ENCODE results near the gene FRMD5. TPM values are rescaled to one million over a fixed set of nuclear protein-coding genes. Genes with fewer than 3 reads are reported as not detected.

The FRMD5 gene
- total and polyA plus RNA-seq, 2 donors, result 0.09 to 0.11 TPM

- Histone ChIP-seq H3K27ac (ENCODE audit: low read depth in 1 of 2, low read length in 1 of 2) (no peak overlapping the region), H3K4me3 (ENCODE audit: low read length in 2 of 2) (no peak overlapping the region), H3K4me1 (ENCODE audit: control insufficient read depth in 2 of 2, insufficient read depth in 2 of 2, low read length in 2 of 2) (no peaks in the 10 kb centered on the region), H3K36me3 (ENCODE audit: control insufficient read depth in 2 of 2, insufficient read depth in 2 of 2, low read length in 1 of 2) (no peaks in the 10 kb centered on the region), H3K9me3 (ENCODE audit: control insufficient read depth in 2 of 2, insufficient read depth in 1 of 2, low read length in 1 of 2) (no peaks in the 10 kb centered on the region), H3K27me3 (ENCODE audit: control insufficient read depth in 2 of 2, insufficient read depth in 1 of 2, low read length in 1 of 2) (no peaks in the 10 kb centered on the region)
- DNase-seq (ENCODE audit: low read depth in 6 of 9, low spot score in 9 of 9), result no peak
- 93% methylated on average over 5 of the region's 5 CpGs for WGBS
These were observed 65.2 kb downstream of the FRMD5 start for GRCh38 chr15:44129911-44130310.

GRCh38 chr15:44128443-44128842 lies 66.6 kb downstream of the FRMD5 start:
- H3K36me3 ChIP-seq (ENCODE audit: control insufficient read depth in 2 of 2, insufficient read depth in 2 of 2, low read length in 1 of 2), result no peaks in the 10 kb centered on the region
- no peak overlapping the region for H3K27ac ChIP-seq (ENCODE audit: low read depth in 1 of 2, low read length in 1 of 2)
- no peak for DNase-seq (ENCODE audit: low read depth in 6 of 9, low spot score in 9 of 9)
- no peaks in the 10 kb centered on the region for H3K27me3 ChIP-seq (ENCODE audit: control insufficient read depth in 2 of 2, insufficient read depth in 1 of 2, low read length in 1 of 2)
- H3K4me1 ChIP-seq (ENCODE audit: control insufficient read depth in 2 of 2, insufficient read depth in 2 of 2, low read length in 2 of 2), result no peaks in the 10 kb centered on the region
- no peak overlapping the region for H3K4me3 ChIP-seq (ENCODE audit: low read length in 2 of 2)
- no peaks in the 10 kb centered on the region for H3K9me3 ChIP-seq (ENCODE audit: control insufficient read depth in 2 of 2, insufficient read depth in 1 of 2, low read length in 1 of 2)

GRCh38 chr15:44125879-44126278 lies 69.2 kb downstream of the FRMD5 start:
- DNase-seq (ENCODE audit: low read depth in 6 of 9, low spot score in 9 of 9), result no peak
- Histone ChIP-seq H3K9me3 (ENCODE audit: control insufficient read depth in 2 of 2, insufficient read depth in 1 of 2, low read length in 1 of 2) (no peaks in the 10 kb centered on the region), H3K27me3 (ENCODE audit: control insufficient read depth in 2 of 2, insufficient read depth in 1 of 2, low read length in 1 of 2) (no peaks in the 10 kb centered on the region), H3K27ac (ENCODE audit: low read depth in 1 of 2, low read length in 1 of 2) (no peak overlapping the region), H3K36me3 (ENCODE audit: control insufficient read depth in 2 of 2, insufficient read depth in 2 of 2, low read length in 1 of 2) (no peaks in the 10 kb centered on the region), H3K4me1 (ENCODE audit: control insufficient read depth in 2 of 2, insufficient read depth in 2 of 2, low read length in 2 of 2) (no peaks in the 10 kb centered on the region), H3K4me3 (ENCODE audit: low read length in 2 of 2) (no peak overlapping the region)
- WGBS, result 100% methylated on average over 2 of the region's 2 CpGs

- Histone ChIP-seq H3K4me1 (ENCODE audit: control insufficient read depth in 2 of 2, insufficient read depth in 2 of 2, low read length in 2 of 2) (no peaks in the 10 kb centered on the region), H3K4me3 (ENCODE audit: low read length in 2 of 2) (no peak overlapping the region), H3K9me3 (ENCODE audit: control insufficient read depth in 2 of 2, insufficient read depth in 1 of 2, low read length in 1 of 2) (no peaks in the 10 kb centered on the region), H3K27me3 (ENCODE audit: control insufficient read depth in 2 of 2, insufficient read depth in 1 of 2, low read length in 1 of 2) (peaks cover 0 to 3% of the 10 kb centered on the region in 2 donors), H3K27ac (ENCODE audit: low read depth in 1 of 2, low read length in 1 of 2) (no peak overlapping the region), H3K36me3 (ENCODE audit: control insufficient read depth in 2 of 2, insufficient read depth in 2 of 2, low read length in 1 of 2) (no peaks in the 10 kb centered on the region)
- no peak for DNase-seq (ENCODE audit: low read depth in 6 of 9, low spot score in 9 of 9)
These were observed 92.3 kb downstream of the FRMD5 start for GRCh38 chr15:44102675-44103254.

GRCh38 chr15:44101944-44102343 lies 93.1 kb downstream of the FRMD5 start:
- Histone ChIP-seq H3K4me1 (ENCODE audit: control insufficient read depth in 2 of 2, insufficient read depth in 2 of 2, low read length in 2 of 2) (no peaks in the 10 kb centered on the region), H3K9me3 (ENCODE audit: control insufficient read depth in 2 of 2, insufficient read depth in 1 of 2, low read length in 1 of 2) (no peaks in the 10 kb centered on the region), H3K4me3 (ENCODE audit: low read length in 2 of 2) (no peak overlapping the region), H3K36me3 (ENCODE audit: control insufficient read depth in 2 of 2, insufficient read depth in 2 of 2, low read length in 1 of 2) (no peaks in the 10 kb centered on the region), H3K27ac (ENCODE audit: low read depth in 1 of 2, low read length in 1 of 2) (no peak overlapping the region), H3K27me3 (ENCODE audit: control insufficient read depth in 2 of 2, insufficient read depth in 1 of 2, low read length in 1 of 2) (peaks cover 0 to 3% of the 10 kb centered on the region in 2 donors)
- DNase-seq (ENCODE audit: low read depth in 6 of 9, low spot score in 9 of 9), result no peak
- 94% methylated on average over 1 of the region's 1 CpG for WGBS

GRCh38 chr15:44101286-44101685 lies 93.8 kb downstream of the FRMD5 start:
- no peak overlapping the region for H3K27ac ChIP-seq (ENCODE audit: low read depth in 1 of 2, low read length in 1 of 2)
- DNase-seq (ENCODE audit: low read depth in 6 of 9, low spot score in 9 of 9), result no peak
- H3K4me3 ChIP-seq (ENCODE audit: low read length in 2 of 2), result no peak overlapping the region
- H3K4me1 ChIP-seq (ENCODE audit: control insufficient read depth in 2 of 2, insufficient read depth in 2 of 2, low read length in 2 of 2), result no peaks in the 10 kb centered on the region
- H3K27me3 ChIP-seq (ENCODE audit: control insufficient read depth in 2 of 2, insufficient read depth in 1 of 2, low read length in 1 of 2), result peaks cover 0 to 1% of the 10 kb centered on the region in 2 donors
- no peaks in the 10 kb centered on the region for H3K36me3 ChIP-seq (ENCODE audit: control insufficient read depth in 2 of 2, insufficient read depth in 2 of 2, low read length in 1 of 2)
- H3K9me3 ChIP-seq (ENCODE audit: control insufficient read depth in 2 of 2, insufficient read depth in 1 of 2, low read length in 1 of 2), result no peaks in the 10 kb centered on the region

GRCh38 chr15:44099671-44100070 lies 95.4 kb downstream of the FRMD5 start:
- Histone ChIP-seq H3K4me1 (ENCODE audit: control insufficient read depth in 2 of 2, insufficient read depth in 2 of 2, low read length in 2 of 2) (no peaks in the 10 kb centered on the region), H3K36me3 (ENCODE audit: control insufficient read depth in 2 of 2, insufficient read depth in 2 of 2, low read length in 1 of 2) (no peaks in the 10 kb centered on the region), H3K9me3 (ENCODE audit: control insufficient read depth in 2 of 2, insufficient read depth in 1 of 2, low read length in 1 of 2) (no peaks in the 10 kb centered on the region), H3K27ac (ENCODE audit: low read depth in 1 of 2, low read length in 1 of 2) (no peak overlapping the region), H3K4me3 (ENCODE audit: low read length in 2 of 2) (no peak overlapping the region), H3K27me3 (ENCODE audit: control insufficient read depth in 2 of 2, insufficient read depth in 1 of 2, low read length in 1 of 2) (no peaks in the 10 kb centered on the region)
- no peak for DNase-seq (ENCODE audit: low read depth in 6 of 9, low spot score in 9 of 9)
- WGBS, result 100% methylated on average over 1 of the region's 1 CpG

GRCh38 chr15:44097552-44097951 lies 97.5 kb downstream of the FRMD5 start:
- 64% methylated on average over 3 of the region's 3 CpGs for WGBS
- Histone ChIP-seq H3K27ac (ENCODE audit: low read depth in 1 of 2, low read length in 1 of 2) (no peak overlapping the region), H3K27me3 (ENCODE audit: control insufficient read depth in 2 of 2, insufficient read depth in 1 of 2, low read length in 1 of 2) (no peaks in the 10 kb centered on the region), H3K9me3 (ENCODE audit: control insufficient read depth in 2 of 2, insufficient read depth in 1 of 2, low read length in 1 of 2) (no peaks in the 10 kb centered on the region), H3K4me3 (ENCODE audit: low read length in 2 of 2) (no peak overlapping the region), H3K4me1 (ENCODE audit: control insufficient read depth in 2 of 2, insufficient read depth in 2 of 2, low read length in 2 of 2) (no peaks in the 10 kb centered on the region), H3K36me3 (ENCODE audit: control insufficient read depth in 2 of 2, insufficient read depth in 2 of 2, low read length in 1 of 2) (no peaks in the 10 kb centered on the region)
- no peak for DNase-seq (ENCODE audit: low read depth in 6 of 9, low spot score in 9 of 9)

- no peaks in the 10 kb centered on the region for H3K9me3 ChIP-seq (ENCODE audit: control insufficient read depth in 2 of 2, insufficient read depth in 1 of 2, low read length in 1 of 2)
- H3K36me3 ChIP-seq (ENCODE audit: control insufficient read depth in 2 of 2, insufficient read depth in 2 of 2, low read length in 1 of 2), result no peaks in the 10 kb centered on the region
- 96% methylated on average over 3 of the region's 3 CpGs for WGBS
- no peak overlapping the region for H3K4me3 ChIP-seq (ENCODE audit: low read length in 2 of 2)
- DNase-seq (ENCODE audit: low read depth in 6 of 9, low spot score in 9 of 9), result no peak
- no peak overlapping the region for H3K27ac ChIP-seq (ENCODE audit: low read depth in 1 of 2, low read length in 1 of 2)
- H3K27me3 ChIP-seq (ENCODE audit: control insufficient read depth in 2 of 2, insufficient read depth in 1 of 2, low read length in 1 of 2), result no peaks in the 10 kb centered on the region
- no peaks in the 10 kb centered on the region for H3K4me1 ChIP-seq (ENCODE audit: control insufficient read depth in 2 of 2, insufficient read depth in 2 of 2, low read length in 2 of 2)
These were observed 98.5 kb downstream of the FRMD5 start for GRCh38 chr15:44096596-44096995.

- DNase-seq (ENCODE audit: low read depth in 6 of 9, low spot score in 9 of 9), result no peak
- no peaks in the 10 kb centered on the region for H3K4me1 ChIP-seq (ENCODE audit: control insufficient read depth in 2 of 2, insufficient read depth in 2 of 2, low read length in 2 of 2)
- no peaks in the 10 kb centered on the region for H3K27me3 ChIP-seq (ENCODE audit: control insufficient read depth in 2 of 2, insufficient read depth in 1 of 2, low read length in 1 of 2)
- H3K4me3 ChIP-seq (ENCODE audit: low read length in 2 of 2), result no peak overlapping the region
- H3K36me3 ChIP-seq (ENCODE audit: control insufficient read depth in 2 of 2, insufficient read depth in 2 of 2, low read length in 1 of 2), result no peaks in the 10 kb centered on the region
- H3K27ac ChIP-seq (ENCODE audit: low read depth in 1 of 2, low read length in 1 of 2), result no peak overlapping the region
- H3K9me3 ChIP-seq (ENCODE audit: control insufficient read depth in 2 of 2, insufficient read depth in 1 of 2, low read length in 1 of 2), result no peaks in the 10 kb centered on the region
- 94% methylated on average over 3 of the region's 3 CpGs for WGBS
These were observed 100.3 kb downstream of the FRMD5 start for GRCh38 chr15:44094781-44095180.

Measured in thymus (tissue), 11 donors.